Liver (tissue), 9 donors: ENCODE results near the gene TMOD2. TPM values are rescaled to one million over a fixed set of nuclear protein-coding genes. Genes with fewer than 3 reads are reported as not detected.

ENCODE experiments used
- DNase-seq: peaks from one replicate; pipeline ENCODE4 v3.0.0-alpha.2; 2017; ENCODE audit warnings: low spot score
- H3K27ac ChIP-seq, 2 donors: one replicate each; pipeline ENCODE4 v1.7.0; 2013; ENCODE audit warnings: inconsistent platforms in 2 of 2, low read length in 2 of 2, control low read depth in 1 of 2, low read depth in 1 of 2, mild to moderate bottlenecking in 1 of 2
- H3K27me3 ChIP-seq, 4 donors: one replicate each; pipeline versions ENCODE4 v1.6.1 to v1.7.0; 2013; ENCODE audit warnings: low read length in 3 of 4, inconsistent platforms in 1 of 4, mild to moderate bottlenecking in 1 of 4, moderate library complexity in 1 of 4; ENCODE audit not compliant: control insufficient read depth in 4 of 4, insufficient read depth in 4 of 4
- H3K36me3 ChIP-seq, 4 donors: one replicate each; pipeline versions ENCODE4 v1.6.1 to v1.7.0; 2013; ENCODE audit warnings: low read length in 3 of 4, mild to moderate bottlenecking in 3 of 4, low read depth in 1 of 4, moderate library complexity in 1 of 4; ENCODE audit not compliant: control insufficient read depth in 4 of 4, insufficient read depth in 3 of 4
- H3K4me1 ChIP-seq, 4 donors: one replicate each; pipeline versions ENCODE4 v1.6.1 to v1.7.0; 2013; ENCODE audit warnings: low read length in 3 of 4, mild to moderate bottlenecking in 3 of 4, moderate library complexity in 1 of 4; ENCODE audit not compliant: control insufficient read depth in 4 of 4, insufficient read depth in 4 of 4
- H3K4me3 ChIP-seq, 3 donors: one replicate each; pipeline versions ENCODE4 v1.6.1 to v1.7.0; 2013; ENCODE audit warnings: low read length in 3 of 3, control low read depth in 1 of 3, low read depth in 1 of 3, mild to moderate bottlenecking in 1 of 3
- H3K9ac ChIP-seq, 2 donors: one replicate each; pipeline ENCODE4 v1.7.0; 2013; ENCODE audit warnings: low read length in 2 of 2, mild to moderate bottlenecking in 2 of 2, moderate library complexity in 2 of 2, control low read depth in 1 of 2, low read depth in 1 of 2
- H3K9me3 ChIP-seq, 4 donors: one replicate each; pipeline versions ENCODE4 v1.6.1 to v1.7.0; 2013; ENCODE audit warnings: low read length in 3 of 4; ENCODE audit not compliant: control insufficient read depth in 4 of 4
- EGR1 ChIP-seq, 2 donors: IDR thresholded peaks; 2 replicates each; pipeline ENCODE4 v1.6.1; 2016 to 2018; ENCODE audit warnings: antibody characterized with exemption in 2 of 2, low read depth in 2 of 2
- FOXA1 ChIP-seq: IDR thresholded peaks from 2 replicates; pipeline ENCODE4 v1.6.1; 2016; ENCODE audit warnings: antibody characterized with exemption
- FOXA2 ChIP-seq: IDR thresholded peaks from 2 replicates; pipeline ENCODE4 v1.6.1; 2016; ENCODE audit warnings: antibody characterized with exemption
- GABPA ChIP-seq, 2 donors: IDR thresholded peaks in 1 of 2; conservative IDR thresholded peaks in 1 of 2; 2 replicates each; pipeline ENCODE4 v1.6.1; 2016; ENCODE audit warnings: antibody characterized with exemption in 2 of 2, mild to moderate bottlenecking in 1 of 2, moderate library complexity in 1 of 2
- HNF4A ChIP-seq, 2 donors: conservative IDR thresholded peaks; 2 replicates each; pipeline ENCODE4 v1.6.1; 2016; ENCODE audit warnings: antibody characterized with exemption in 2 of 2, mild to moderate bottlenecking in 2 of 2
- HNF4G ChIP-seq: IDR thresholded peaks from 2 replicates; pipeline ENCODE4 v1.6.1; 2016; ENCODE audit warnings: antibody characterized with exemption
- NR2F2 ChIP-seq: IDR thresholded peaks from 2 replicates; pipeline ENCODE4 v1.6.1; 2016; ENCODE audit warnings: antibody characterized with exemption
- RAD21 ChIP-seq, 2 donors: IDR thresholded peaks; 2 replicates each; pipeline ENCODE4 v1.6.1; 2016; ENCODE audit warnings: antibody characterized with exemption in 2 of 2, mild to moderate bottlenecking in 2 of 2
- RXRA ChIP-seq, 2 donors: IDR thresholded peaks; 2 replicates each; pipeline ENCODE4 v1.6.1; 2017 to 2018; ENCODE audit warnings: antibody characterized with exemption in 2 of 2, mild to moderate bottlenecking in 1 of 2
- SP1 ChIP-seq: IDR thresholded peaks from 2 replicates; pipeline ENCODE4 v1.6.1; 2018; ENCODE audit warnings: antibody characterized with exemption, mild to moderate bottlenecking
- TAF1 ChIP-seq: conservative IDR thresholded peaks from 2 replicates; pipeline ENCODE4 v1.6.1; 2016; ENCODE audit warnings: antibody characterized with exemption, mild to moderate bottlenecking
- YY1 ChIP-seq: IDR thresholded peaks from 2 replicates; pipeline ENCODE4 v1.6.1; 2016; ENCODE audit warnings: antibody characterized with exemption, mild to moderate bottlenecking
- WGBS: extraction: QIAGEN DNeasy Blood & Tissue Kit; methylation state at CpG from one replicate; pipeline ENCODE4 v1.1.7; 2013; 5-methylcytosine and 5-hydroxymethylcytosine counted together
- polyA plus RNA-seq, 2 donors: library from polyadenylated mRNA; stranded (reverse) in 1 of 2; unstranded in 1 of 2; fragments of 200-250 nt in 1 of 2; fragments of >200 nt in 1 of 2; fragmentation: Nextera tagmentation in 1 of 2; extraction: Ambion mirVana in 1 of 2; gene quantifications; one replicate each; pipeline versions ENCODE4 v1.2.1 to v1.2.3, GENCODE V29; 2013 to 2015
- total RNA-seq, 2 donors: library from RNA; depleted of rRNA; stranded (reverse); fragments of >200 nt; gene quantifications; one replicate each; pipeline ENCODE4 v1.2.3, GENCODE V29; 2014
- TF ChIP-seq, protein P1 (sequence below): IDR thresholded peaks from 2 replicates; pipeline ENCODE4 v1.6.1; 2016; ENCODE audit warnings: antibody characterized with exemption, mild to moderate bottlenecking
- TF ChIP-seq, protein P2 (sequence below): IDR thresholded peaks from 2 replicates; pipeline ENCODE4 v1.6.1; 2016; ENCODE audit warnings: antibody characterized with exemption
- TF ChIP-seq, protein P3 (sequence below): fragments of 150-350 bp; IDR thresholded peaks from 2 replicates; pipeline ENCODE4 v1.5.1; 2017; ENCODE audit warnings: improper control_type of control experiment, low read depth, low read length; ENCODE audit not compliant: missing input control
- TF ChIP-seq, protein P4 (sequence below): IDR thresholded peaks from 2 replicates; pipeline ENCODE4 v1.6.1; 2016; ENCODE audit warnings: antibody characterized with exemption
- TF ChIP-seq, protein P5 (sequence below): IDR thresholded peaks from 2 replicates; pipeline ENCODE4 v1.6.1; 2016; ENCODE audit warnings: antibody characterized with exemption
- donor health status: healthy.
- donor health status: healthy.
- donor health status: healthy.
- donor health status: healthy.
- donor health status: healthy.

The TMOD2 gene
- total and polyA plus RNA-seq, 4 donors: 0.46 to 2.1 (median 1.1) TPM

DNA sequence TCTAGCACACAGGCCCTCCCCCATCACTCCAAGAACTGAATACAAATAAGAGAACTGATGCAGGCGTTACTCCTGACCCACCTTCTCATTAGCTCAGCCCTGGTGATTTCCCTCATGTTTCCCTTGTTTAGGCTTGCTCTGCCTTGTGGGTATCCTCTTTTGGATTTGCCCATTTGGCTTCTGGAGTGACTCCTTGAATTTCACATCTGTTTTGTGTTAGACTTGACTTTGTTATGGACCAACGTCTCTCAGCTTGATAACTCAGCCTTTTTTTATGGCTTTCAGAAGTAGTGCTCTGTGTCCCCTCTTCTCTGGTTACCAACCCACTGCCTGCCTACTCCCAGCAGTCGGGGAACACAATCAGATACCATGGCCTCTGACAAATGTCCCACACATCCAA lies 66.8 kb downstream of the TMOD2 start (continued):
- TF ChIP-seq, protein P1, sequence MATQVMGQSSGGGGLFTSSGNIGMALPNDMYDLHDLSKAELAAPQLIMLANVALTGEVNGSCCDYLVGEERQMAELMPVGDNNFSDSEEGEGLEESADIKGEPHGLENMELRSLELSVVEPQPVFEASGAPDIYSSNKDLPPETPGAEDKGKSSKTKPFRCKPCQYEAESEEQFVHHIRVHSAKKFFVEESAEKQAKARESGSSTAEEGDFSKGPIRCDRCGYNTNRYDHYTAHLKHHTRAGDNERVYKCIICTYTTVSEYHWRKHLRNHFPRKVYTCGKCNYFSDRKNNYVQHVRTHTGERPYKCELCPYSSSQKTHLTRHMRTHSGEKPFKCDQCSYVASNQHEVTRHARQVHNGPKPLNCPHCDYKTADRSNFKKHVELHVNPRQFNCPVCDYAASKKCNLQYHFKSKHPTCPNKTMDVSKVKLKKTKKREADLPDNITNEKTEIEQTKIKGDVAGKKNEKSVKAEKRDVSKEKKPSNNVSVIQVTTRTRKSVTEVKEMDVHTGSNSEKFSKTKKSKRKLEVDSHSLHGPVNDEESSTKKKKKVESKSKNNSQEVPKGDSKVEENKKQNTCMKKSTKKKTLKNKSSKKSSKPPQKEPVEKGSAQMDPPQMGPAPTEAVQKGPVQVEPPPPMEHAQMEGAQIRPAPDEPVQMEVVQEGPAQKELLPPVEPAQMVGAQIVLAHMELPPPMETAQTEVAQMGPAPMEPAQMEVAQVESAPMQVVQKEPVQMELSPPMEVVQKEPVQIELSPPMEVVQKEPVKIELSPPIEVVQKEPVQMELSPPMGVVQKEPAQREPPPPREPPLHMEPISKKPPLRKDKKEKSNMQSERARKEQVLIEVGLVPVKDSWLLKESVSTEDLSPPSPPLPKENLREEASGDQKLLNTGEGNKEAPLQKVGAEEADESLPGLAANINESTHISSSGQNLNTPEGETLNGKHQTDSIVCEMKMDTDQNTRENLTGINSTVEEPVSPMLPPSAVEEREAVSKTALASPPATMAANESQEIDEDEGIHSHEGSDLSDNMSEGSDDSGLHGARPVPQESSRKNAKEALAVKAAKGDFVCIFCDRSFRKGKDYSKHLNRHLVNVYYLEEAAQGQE: no peak
- TF ChIP-seq YY1: no peak
- TF ChIP-seq HNF4G: no peak
- TF ChIP-seq RAD21 (IDR thresholded peaks at IDR 0.05): no peak
- no peak for TF ChIP-seq NR2F2
- TF ChIP-seq EGR1 (IDR thresholded peaks at IDR 0.05; ENCODE audit: low read depth in 2 of 2): no peak
- TF ChIP-seq HNF4A (conservative IDR thresholded peaks at IDR 0.05): no peak

DNA sequence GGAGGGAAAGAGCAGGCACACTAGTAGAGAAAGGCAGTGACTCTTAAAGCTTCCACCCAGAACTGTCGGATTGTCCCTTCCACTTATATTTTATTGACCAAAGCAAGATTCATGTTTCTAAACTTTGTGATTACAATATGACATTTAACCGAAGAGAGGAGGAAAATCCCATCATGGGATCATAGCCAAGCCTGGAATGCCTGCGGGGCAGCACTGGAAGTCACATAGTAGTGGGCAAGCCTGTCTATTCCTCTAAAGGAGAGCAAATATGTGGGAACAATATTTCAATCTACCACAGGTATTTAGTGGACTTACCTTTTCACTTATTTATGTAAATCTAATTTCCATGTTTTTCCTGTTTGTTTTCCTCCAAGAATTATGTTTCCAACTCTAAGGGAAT lies 74.3 kb downstream of the TMOD2 start:
- Histone ChIP-seq H3K36me3 (no peaks in the 10 kb centered on the region), H3K27ac (no peak overlapping the region), H3K4me1 (peaks cover 0 to 5% (median 2%) of the 10 kb centered on the region in 4 donors), H3K9me3 (peaks cover 0 to 2% (median 1%) of the 10 kb centered on the region in 4 donors), H3K9ac (no peak overlapping the region), H3K27me3 (no peaks in the 10 kb centered on the region), H3K4me3 (no peak overlapping the region)
- DNase-seq: no peak
- no peak for TF ChIP-seq GABPA (IDR thresholded peaks at IDR 0.05 in 1 of 2, conservative IDR thresholded peaks at IDR 0.05 in 1 of 2)
- TF ChIP-seq, protein P2, sequence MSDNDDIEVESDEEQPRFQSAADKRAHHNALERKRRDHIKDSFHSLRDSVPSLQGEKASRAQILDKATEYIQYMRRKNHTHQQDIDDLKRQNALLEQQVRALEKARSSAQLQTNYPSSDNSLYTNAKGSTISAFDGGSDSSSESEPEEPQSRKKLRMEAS: no peak
- WGBS: 84% methylated on average over 3 of the region's 3 CpGs

DNA sequence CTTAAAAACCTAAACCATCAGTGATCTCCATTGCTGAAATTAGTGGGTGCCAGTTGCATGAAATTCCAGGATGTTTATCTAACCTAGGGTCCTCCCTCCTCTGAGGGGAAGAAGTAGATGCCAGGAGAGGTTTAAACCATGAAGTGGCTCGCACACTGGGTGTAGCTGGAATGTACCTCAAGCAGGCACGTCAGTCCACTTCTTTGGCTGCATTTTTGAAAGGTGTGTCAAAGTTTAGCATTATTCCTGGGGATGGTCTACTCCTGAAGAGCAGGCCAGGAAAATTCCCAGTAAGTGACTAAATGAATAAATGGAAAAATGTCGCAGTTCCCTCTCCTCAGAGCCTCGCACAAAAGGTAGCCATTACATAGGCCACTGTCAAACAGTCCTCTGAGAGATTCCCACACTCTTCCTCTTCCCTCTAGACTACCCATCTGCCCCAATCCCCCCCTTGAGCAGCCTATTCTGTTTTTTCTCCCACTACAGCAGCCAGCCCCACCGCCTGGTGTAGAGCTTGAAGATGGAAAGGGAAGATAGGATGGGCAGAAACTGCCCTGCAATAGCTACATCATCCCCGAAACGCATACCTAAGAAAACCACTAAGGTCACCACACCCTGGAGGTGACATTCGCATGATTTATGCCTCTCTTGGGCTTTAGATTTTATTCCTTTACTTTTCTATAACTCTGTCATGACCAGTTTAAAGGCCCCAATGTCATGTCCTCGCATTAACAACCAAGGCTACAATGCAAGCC lies 77.4 kb downstream of the TMOD2 start:
- WGBS: 79% methylated on average over 9 of the region's 9 CpGs
- H3K4me1 ChIP-seq: peaks cover 3 to 15% (median 10%) of the 10 kb centered on the region in 4 donors
- H3K27me3 ChIP-seq: no peaks in the 10 kb centered on the region
- no peak overlapping the region for H3K27ac ChIP-seq
- H3K9me3 ChIP-seq: no peaks in the 10 kb centered on the region
- H3K9ac ChIP-seq: no peak overlapping the region
- no peak overlapping the region for H3K4me3 ChIP-seq
- no peaks in the 10 kb centered on the region for H3K36me3 ChIP-seq
- DNase-seq: no peak
- TF ChIP-seq HNF4G (no peak), FOXA1 (no peak), HNF4A (conservative IDR thresholded peaks at IDR 0.05) (no peak), SP1 (no peak), RXRA (IDR thresholded peaks at IDR 0.05) (no peak), NR2F2 (no peak), GABPA (IDR thresholded peaks at IDR 0.05 in 1 of 2, conservative IDR thresholded peaks at IDR 0.05 in 1 of 2) (no peak), RAD21 (IDR thresholded peaks at IDR 0.05) (no peak), FOXA2 (no peak), TAF1 (no peak), EGR1 (IDR thresholded peaks at IDR 0.05; ENCODE audit: low read depth in 2 of 2) (no peak)
- TF ChIP-seq, protein P1: no peak
- TF ChIP-seq, protein P3, sequence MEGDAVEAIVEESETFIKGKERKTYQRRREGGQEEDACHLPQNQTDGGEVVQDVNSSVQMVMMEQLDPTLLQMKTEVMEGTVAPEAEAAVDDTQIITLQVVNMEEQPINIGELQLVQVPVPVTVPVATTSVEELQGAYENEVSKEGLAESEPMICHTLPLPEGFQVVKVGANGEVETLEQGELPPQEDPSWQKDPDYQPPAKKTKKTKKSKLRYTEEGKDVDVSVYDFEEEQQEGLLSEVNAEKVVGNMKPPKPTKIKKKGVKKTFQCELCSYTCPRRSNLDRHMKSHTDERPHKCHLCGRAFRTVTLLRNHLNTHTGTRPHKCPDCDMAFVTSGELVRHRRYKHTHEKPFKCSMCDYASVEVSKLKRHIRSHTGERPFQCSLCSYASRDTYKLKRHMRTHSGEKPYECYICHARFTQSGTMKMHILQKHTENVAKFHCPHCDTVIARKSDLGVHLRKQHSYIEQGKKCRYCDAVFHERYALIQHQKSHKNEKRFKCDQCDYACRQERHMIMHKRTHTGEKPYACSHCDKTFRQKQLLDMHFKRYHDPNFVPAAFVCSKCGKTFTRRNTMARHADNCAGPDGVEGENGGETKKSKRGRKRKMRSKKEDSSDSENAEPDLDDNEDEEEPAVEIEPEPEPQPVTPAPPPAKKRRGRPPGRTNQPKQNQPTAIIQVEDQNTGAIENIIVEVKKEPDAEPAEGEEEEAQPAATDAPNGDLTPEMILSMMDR: no peak
- TF ChIP-seq, protein P2: no peak
- TF ChIP-seq, protein P4, sequence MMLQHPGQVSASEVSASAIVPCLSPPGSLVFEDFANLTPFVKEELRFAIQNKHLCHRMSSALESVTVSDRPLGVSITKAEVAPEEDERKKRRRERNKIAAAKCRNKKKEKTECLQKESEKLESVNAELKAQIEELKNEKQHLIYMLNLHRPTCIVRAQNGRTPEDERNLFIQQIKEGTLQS: no peak
- TF ChIP-seq, protein P5, sequence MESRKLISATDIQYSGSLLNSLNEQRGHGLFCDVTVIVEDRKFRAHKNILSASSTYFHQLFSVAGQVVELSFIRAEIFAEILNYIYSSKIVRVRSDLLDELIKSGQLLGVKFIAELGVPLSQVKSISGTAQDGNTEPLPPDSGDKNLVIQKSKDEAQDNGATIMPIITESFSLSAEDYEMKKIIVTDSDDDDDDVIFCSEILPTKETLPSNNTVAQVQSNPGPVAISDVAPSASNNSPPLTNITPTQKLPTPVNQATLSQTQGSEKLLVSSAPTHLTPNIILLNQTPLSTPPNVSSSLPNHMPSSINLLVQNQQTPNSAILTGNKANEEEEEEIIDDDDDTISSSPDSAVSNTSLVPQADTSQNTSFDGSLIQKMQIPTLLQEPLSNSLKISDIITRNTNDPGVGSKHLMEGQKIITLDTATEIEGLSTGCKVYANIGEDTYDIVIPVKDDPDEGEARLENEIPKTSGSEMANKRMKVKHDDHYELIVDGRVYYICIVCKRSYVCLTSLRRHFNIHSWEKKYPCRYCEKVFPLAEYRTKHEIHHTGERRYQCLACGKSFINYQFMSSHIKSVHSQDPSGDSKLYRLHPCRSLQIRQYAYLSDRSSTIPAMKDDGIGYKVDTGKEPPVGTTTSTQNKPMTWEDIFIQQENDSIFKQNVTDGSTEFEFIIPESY: no peak
